Fibroblast of peridontal ligament (primary cell): ENCODE data around the gene DSTN.

ENCODE experiments used
- DNase-seq: peaks from one replicate; pipeline ENCODE4 v3.0.0-alpha.2; 2010; ENCODE audit errors: extremely low read depth

DSTN gene

DNA sequence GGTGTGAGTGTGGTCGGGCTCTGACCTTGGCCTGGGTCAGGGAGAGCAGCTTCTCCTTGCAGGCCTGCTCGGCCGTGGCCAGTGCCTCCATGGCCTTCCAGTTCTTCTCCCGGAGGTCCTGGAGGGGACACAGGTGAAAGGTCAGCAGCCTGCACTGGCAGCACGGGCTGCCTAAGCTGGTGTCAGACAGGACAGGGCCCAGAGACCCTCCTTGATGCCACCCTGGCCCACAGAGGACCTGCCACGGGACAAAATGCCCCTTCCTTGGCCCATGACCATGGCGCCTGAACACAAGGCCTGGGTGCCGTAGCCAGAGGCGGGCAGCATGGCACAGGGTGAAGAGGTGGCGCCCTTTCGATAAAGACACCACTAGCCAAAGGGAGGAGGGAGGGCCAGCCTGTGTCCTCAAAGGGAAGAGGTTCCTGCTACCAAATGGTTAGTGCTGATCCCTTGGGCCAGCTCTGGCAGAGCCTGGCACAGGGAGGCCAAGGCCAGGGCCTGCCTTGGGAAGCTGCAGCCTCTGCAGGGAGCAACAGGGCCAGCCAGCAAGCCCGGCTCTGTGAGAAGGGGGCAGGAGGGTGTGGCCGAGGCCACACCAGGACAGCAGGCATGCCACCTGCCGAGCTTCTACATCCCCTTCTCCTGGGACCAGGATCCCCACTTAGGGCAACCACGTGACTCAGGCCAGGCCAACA is 54.8 kb downstream of the DSTN start:
- no peak for DNase-seq

DNA sequence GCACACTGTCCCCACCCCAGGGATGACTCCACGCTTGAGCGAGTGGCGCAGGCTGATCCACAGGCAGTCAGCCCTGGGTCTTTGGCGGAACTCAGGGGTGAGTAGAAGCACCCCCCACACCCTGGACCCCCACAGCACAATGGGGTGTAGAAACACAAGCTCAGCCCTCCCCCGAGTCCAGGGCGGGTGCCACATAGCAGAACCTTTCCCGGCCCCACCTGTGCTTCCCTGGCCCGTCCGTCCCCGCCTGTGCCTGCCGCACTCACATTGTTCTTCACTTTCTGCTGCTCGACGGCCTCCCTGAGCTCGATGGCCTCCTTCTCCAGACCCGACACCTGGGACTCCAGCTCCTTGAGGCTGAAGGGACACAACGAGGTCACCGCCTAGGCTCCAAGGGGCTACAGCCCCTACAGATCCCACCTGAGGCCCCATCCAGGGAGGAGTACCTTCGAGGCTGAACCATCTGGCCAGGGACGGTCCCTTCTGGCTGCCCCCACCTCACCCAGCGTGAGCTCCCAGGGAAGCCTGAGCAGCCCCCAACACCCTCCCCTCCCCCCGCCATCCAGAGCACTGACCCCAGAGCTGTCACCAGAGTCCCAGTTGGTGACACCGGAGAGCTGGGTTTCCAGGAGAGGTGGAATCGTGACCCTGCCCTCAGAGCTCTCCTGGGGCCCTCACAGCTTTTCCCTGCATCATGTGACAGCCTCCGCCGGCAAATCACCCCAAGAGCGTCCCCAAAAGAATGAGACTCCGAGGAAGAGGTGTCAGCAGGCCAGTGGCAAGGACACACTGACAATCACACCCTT is 55.6 kb downstream of the DSTN start:
- DNase-seq, result no peak

DNA sequence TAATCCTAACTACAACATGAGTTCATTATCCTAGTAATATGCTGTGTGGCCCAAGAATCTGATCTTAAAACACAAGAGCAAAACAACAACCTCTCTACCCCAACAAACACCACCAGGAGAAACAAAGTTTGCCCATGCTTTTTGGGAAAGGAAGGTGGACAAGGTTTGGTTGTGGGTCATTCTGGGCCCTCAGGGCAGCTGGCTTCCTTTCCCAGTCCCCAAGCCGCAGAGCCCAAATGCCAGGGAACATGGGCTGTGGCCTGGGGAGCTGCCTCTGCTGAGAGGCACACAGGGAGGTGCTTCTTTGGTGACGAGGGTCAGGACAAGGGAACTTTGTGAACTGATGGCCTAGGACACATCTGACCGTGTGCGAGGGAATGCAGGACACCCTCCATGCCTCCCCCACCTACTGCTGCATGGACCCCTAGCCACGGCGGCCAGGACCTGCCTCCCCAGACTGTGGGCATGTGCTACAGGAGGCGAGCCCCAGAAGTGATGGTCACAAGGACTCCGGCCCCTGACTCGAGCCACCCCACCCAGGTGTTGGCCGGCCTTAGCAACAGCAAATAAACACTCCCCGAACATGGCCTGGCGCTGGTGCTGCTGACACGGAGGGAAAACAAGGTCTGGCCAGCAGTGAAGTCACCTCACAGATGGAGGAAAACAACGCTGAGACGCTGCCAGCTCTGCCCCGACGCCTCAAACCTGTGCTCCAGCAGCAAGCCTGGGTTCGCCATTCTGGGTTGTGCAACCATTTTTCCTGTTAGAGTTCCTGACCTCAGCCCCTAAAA is 56.5 kb downstream of the DSTN start:
- no peak for DNase-seq

DNA sequence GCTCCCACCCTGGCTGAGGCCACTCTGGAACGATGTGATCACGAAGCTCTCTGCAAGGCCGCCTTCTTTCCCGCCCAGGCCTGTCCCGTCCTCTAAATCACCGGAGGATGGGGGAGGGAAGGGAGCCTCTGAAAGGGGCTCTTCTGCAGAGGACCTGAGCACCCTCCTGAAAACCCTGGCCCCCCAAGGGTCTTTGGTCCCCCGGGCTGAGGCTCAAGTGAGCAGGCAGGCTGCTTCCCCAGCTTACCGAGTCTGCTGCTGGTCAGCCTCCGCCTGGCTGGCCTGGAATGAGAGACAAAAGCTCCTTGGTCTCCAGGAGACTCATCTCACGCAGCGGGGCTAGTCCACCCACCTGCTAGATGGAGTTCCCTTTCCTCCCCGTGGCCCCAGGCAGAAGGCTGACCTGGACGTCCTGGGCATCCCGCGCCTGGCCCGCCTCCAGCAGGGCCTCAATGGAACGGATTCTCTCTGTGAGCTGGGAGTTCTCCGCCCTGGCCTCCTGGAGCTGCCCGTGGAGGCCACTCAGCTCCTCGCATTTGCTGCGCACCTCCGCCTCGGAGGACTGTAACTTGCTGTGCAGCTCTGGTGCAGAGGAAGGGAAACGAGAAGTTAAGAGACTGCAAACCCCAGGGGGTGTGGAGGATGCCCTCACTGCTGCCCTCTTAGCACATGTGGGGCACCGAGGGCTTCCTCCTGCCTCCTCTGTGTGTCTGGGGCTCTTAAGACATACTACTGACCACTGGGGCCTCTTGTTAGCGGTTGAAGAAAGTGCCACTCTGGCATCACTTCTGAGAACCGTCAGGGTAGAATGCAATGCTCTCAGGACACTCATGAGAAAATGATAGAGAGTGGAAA is 57.5 kb downstream of the DSTN start:
- no peak for DNase-seq

DNA sequence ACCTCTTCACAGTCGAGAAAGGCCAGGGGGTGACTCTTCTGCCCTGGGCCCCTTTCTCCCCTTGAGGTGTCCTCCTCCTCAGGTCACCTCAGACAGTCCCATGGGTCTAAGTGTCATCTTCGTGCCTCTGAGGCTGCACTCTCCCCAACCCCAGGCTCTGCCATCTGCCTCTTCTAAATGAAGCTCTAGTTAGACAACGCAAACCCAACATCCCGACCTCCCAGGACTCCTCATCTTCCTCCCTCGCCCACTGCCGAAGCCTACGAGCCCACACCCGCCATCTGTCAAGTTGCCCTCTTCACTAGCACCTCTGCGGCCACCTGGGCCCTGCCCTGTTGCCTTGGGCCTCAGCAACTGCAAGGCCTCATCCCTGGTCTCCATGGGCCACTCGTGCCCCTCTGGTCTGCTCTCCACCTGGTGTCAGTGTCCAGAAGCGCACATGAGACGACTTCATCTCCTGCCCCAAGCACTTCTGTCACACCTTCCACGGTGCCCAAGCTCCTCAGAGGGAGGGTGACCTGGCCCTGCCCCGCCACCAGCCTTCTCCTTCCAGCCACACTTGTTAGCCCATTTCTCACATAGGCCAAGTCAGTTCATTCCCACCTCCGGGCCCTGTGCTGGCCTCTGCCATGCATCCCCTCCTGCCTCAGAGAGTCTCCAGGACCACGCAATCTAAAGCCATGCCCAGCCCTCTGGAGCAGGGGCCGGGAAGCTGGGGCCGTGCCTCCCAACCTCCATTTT is 58.4 kb downstream of the DSTN start:
- DNase-seq, result no peak

DNA sequence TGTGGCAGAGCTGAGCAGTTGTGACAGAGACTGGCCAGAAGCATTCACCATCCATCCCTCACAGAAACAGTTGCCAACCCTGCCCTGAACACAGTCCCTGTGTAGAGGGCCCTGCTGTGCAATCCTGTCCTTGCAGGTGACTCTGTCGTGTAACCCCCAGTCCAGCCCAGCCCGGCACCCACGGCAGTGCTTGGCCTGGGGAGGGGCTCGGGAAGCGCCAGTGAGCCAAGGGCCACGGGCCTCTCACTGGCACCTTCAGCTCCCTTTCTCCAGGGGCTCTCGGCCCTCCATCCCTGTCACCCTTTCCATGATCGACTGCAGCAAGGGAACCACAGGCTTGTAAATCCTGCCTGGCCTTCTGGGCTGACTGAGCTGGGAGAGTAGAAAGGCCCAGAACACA is 59.1 kb downstream of the DSTN start:
- no peak for DNase-seq

DNA sequence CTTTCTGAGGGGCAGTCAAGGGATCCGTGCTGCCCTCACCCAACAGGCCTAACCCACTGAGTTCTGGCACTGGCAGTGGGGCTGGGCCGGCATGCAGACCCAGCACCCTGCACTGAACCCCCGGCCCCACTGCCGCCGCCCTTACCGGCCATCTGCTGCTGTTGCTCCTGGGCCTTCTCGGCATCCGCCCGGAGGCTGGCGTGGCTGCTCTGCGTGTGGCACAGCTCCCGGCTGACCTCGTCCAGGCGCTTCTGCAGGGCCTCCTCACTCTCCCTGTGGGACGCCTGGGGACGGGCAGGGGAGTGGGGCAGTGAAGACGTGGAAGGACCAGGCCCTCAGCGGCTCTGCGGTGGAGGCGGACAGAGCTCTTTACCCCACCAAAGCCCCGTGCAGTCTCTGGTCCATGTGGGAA is 59.8 kb downstream of the DSTN start:
- no peak for DNase-seq

DNA sequence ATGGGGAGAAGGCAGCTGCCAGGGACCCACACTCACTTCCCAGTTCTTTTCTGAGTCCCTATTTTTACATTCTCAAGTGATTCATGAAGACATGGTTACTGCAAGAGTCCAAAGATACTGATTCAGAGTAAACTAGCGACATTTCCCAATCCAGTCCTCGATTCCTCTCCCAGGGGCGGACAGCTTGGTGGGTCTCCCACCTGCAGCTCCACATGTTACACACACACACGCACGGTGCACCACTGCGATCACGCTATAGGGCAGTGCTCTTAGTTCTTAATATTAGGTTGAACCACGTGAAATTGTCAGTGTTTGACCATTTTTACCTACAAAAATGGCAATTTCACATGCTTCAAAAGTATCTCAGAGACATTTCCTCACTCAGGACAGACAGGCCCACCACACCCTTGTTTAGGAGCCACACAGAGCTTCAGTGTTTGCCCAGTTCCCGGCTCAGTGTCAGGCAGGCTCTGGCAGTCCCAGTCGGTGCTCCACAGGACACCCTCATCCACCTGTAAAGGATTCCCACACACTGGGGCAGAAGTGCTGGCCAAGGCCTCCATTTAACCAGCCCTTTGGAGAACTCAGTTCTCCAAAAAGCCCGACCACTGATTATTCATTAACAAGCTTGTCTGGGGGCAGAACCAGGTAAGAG is 60.4 kb downstream of the DSTN start:
- no peak for DNase-seq

DNA sequence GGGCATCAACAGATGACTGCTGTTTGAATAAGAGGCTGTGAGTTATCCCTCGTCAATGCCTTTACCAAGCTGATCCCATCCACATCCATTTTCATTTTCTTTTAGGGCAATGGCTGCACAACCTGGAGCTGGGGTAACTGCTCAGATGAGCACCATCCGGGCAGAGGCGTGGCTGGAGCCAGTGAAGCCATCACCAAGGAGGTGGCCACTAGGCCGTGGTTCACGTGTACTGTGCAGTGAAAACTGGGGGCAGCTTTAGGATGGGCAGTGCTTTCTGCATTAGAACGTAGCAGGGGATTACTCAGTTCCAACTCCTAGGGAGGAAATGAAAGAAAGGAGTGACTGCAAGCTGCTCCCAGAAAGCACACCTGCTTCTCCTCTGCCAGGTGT is 60.9 kb downstream of the DSTN start:
- no peak for DNase-seq

DNA sequence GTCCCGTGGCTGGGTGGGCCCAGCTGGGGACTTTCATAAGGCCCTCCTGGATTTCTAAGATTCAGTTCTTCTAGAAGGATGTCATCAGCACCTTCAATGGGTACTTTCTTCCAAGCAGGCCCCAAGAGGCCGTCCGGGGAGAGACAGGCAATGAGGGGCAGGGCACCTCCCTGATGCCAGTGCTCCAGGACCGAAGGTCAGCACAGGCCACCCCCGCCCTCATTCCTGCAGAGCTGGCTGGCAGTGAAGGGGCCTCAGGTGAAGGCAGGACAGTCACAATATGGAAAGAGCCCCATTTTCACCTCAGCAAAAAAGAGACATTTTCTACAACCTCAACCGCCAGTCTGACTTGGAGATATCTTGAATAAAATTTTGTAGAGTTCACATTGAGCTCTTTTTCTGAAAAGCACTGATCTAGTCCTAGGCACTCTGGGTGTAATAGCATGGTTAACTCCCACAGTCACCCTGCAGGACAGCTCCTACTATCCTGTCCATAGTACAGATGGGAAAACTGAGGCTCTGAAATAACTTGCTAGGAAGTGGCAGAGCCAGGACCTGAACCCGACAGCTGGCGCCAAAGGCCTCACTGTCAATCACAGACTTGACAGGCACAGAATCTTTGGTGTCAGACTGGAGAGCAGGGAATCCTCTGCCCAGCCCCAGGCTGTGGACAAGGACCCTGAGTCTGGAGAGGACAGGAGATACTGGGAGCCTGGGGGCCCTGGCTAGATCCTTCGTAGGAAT is 61.9 kb downstream of the DSTN start:
- no peak for DNase-seq

DNA sequence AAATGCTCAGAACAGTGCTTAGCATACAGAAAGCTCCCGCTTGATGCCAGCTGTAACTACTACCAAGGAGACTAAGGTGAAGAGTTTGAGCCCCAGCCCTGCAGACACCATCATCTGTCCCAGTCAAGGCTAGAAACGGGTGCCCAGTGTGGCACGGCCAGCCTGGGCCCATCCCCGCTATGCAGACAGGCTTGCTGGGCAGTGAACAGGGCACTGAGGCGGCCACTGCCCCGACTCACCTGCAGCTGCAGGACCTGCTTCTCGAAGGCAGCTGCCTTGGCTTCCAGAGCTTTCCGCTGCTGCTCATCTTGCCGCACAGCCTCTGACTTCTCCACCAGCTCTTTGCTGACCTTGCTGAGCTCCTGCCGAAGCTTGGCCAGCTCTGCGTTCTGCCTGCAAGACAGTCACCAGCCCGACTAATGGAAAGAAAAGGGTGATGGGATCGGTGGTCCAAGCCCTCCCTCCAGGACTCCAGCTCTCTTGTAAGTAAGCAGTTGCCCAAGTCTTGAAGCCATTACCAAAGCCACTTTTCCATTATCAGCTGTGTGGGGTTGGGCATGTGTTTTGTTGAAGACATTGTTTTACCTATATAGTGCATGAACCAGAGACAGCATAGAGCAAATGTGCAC is 63.5 kb downstream of the DSTN start:
- DNase-seq, result no peak

DNA sequence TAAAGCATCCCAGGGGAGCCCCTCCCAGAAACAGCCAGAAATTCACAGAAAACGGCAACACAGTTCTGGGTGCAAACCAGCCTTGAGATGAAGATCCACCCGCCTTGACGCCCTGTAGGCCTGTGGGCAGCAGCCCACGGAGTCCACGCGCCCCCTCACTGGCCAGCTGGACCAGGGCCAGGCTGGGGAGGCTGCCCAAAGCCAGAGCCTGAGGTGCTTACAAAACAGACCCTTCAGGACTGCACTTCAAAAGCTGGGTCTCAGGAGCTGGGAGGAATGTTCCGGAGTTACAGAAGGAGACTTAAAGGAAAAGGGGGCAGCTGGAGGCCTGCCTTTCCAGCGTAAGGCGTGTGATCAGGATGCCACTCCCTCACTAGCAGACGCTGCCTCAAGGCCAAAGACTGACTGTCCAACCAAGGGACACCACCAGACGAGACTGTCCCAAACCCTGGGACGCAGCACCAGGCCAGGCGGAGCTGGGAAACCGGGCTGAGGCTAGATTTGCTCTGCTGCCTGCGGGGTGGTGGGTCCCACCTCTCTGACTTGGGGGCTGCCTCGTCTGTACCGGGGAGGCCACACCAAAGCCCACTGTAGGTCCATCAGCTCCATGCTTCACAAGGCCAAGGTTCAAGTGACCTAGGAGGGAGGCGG is 64.1 kb downstream of the DSTN start:
- no peak for DNase-seq

DNA sequence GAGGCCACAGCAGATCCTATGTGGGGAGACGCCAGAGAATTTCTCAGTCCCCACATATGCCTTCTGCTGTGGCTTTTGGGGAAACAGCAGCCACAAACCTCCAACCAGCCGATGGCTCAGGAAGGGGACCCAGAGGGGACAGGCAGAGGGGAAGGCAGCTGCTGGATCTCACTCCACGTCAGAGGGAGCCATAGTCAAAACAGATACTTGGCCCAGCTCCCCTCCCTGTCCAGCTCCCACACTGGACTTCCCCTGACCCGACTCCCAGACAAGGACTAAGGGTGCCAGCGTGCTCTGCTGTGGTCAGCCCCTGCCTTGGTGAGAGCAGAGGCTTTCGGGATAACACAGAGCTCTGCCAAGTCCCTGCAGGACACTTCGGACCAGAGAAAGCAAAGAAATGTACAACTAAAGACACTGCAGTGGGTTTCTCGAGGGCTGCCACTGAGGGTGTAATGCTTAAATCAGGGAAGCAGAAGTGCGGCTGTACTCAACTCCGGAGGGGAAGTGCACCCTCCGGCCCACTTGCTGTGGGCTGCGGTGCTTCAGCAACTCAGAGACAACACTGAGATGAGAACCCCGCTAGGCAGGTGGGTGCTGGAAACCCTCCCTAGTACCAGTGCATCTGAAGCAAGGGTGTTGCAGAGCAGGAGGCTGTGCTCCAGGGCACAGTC is 64.9 kb downstream of the DSTN start:
- no peak for DNase-seq

DNA sequence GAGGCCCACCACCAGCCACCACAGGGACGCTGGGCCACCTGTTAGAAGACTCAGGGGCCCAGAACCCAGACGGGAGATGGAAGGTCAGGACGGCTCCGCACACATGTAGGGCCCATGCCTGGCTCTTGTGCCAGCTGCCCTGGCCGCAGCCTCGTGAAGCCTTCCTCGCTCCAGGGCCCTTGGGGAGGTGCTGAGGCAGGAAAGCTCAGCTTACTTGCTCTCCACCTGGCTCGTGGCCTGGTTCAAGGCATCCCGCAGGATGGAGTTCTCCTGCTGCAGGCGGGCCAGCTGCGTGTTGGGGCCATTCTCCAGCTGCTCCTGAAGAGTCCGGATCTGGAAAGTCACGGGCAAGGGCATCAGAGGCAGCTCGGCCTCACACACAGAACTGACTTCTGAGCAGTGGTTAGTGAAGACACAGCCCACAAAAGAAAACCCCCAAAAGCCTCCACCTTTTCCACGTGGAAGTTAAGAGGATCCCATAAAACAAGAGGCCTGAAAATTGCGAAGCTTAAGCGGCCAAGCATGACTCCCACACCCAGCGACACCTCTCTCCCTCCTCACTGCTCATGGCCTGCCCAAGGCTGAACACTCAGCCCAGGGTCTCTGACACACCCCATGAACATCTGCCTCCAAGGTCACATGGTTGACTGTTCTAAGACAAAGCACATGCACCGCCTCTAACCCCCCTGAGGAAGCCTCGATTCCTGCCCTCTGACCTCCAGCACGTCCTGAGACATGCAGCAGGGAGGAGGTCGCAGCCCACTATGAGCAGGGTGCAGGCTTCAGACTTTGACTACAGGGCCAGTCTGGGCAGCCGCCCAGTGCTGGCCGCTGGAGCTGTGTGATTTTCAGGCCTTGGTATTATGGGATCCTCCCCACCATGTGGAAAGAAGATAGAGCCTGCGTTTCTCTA is 65.7 kb downstream of the DSTN start:
- no peak for DNase-seq

DNA sequence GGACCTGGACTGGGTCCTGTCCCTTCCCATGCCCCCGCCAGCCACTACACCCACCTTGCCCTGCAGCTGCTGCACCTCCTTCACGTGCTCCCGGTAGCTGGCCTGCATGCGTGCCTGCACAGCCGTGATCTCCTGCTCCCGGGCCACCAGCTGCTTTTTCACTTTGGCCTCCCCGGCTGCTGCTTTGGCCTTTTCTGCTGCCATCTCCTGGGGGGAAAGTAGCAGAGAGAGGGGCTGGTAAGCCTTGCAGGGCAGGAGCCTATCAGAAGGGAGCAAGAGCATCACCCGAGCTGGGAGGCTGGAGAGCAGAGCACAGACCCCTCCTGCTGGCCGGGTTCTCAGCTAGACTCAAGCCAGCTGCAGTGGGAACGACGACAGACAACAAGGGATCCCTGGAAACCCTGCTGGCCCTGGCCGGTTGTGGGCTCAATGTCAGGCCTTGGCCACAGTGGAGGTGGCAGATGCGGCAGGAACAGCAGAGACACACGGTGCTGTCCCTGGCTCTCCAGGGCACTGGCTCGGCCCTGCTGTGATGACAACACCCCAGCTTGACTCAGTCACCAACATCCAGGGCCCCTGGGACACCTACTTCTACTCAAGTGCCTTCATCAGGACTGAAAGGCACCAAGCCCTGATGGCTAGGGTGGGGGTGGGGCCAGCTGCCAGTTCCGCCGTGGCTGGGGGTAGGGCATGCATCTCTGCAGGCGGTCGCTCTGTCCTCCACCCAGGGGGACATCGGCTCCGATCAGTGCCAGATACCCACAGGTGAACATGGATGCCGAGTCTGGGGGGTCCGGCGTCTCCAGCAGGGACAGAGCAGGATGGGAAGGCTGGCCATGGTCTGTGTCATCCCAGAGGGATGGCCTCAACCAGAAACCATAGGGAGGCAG is 66.9 kb downstream of the DSTN start:
- DNase-seq, result no peak

DNA sequence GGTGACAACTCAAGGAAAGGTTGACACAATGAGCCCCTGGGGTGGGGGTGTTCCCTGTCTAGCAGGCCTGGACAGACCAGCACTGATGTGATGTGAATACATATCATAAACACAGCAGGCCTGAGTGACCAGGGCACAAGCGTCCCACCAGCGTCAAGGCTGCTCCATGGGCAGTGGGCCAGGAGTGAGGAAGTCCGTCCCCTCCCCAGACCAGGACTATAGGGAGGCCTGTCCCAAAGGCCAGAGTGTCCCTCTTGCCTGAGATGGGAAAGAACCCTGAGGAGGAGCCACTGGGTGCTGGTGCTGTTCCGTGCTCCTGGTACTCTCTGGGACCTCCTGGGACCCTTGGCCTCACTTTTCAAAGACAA is 67.5 kb downstream of the DSTN start:
- DNase-seq, result no peak
